ENCODE measurements around the gene MAG. TPM values are rescaled to one million over a fixed set of nuclear protein-coding genes. Genes with fewer than 3 reads are reported as not detected.
A peak's percentile ranks its signal among the peaks of the same experiment; 100 is the strongest.

MAG gene
- total RNA-seq, 1 donor from 2014 or later: not detected

GRCh38 chr19:35350591-35350990 is 58.6 kb downstream of the MAG start:
- H3K27me3 Mint-ChIP-seq (ENCODE audit: unreplicated experiment): peaks cover 11% of the 10 kb centered on the region
- H3K4me3 Mint-ChIP-seq (ENCODE audit: unreplicated experiment): no peak overlapping the region
- H3K9me3 Mint-ChIP-seq (ENCODE audit: unreplicated experiment): no peaks in the 10 kb centered on the region
- no peaks in the 10 kb centered on the region for H3K36me3 Mint-ChIP-seq (ENCODE audit: unreplicated experiment)
- no peak for TF ChIP-seq CTCF (IDR thresholded peaks at IDR 0.05)
- DNase-seq (ENCODE audit: extremely low spot score, unreplicated experiment): peak; percentile 82
- no peaks in the 10 kb centered on the region for H3K4me1 Mint-ChIP-seq (ENCODE audit: unreplicated experiment)
- no peak overlapping the region for H3K27ac Mint-ChIP-seq (ENCODE audit: unreplicated experiment)

DNA sequence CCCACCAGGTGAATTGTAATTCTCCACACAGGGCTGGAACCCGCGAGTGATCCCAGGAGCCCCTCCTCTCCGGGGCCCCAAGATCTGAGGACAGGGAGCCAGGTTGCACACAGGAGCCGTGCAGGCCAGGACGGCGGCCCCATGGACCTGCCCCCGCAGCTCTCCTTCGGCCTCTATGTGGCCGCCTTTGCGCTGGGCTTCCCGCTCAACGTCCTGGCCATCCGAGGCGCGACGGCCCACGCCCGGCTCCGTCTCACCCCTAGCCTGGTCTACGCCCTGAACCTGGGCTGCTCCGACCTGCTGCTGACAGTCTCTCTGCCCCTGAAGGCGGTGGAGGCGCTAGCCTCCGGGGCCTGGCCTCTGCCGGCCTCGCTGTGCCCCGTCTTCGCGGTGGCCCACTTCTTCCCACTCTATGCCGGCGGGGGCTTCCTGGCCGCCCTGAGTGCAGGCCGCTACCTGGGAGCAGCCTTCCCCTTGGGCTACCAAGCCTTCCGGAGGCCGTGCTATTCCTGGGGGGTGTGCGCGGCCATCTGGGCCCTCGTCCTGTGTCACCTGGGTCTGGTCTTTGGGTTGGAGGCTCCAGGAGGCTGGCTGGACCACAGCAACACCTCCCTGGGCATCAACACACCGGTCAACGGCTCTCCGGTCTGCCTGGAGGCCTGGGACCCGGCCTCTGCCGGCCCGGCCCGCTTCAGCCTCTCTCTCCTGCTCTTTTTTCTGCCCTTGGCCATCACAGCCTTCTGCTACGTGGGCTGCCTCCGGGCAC is 59.6 kb downstream of the MAG start:
- no peak overlapping the region for H3K27ac Mint-ChIP-seq (ENCODE audit: unreplicated experiment)
- no peaks in the 10 kb centered on the region for H3K4me1 Mint-ChIP-seq (ENCODE audit: unreplicated experiment)
- H3K27me3 Mint-ChIP-seq (ENCODE audit: unreplicated experiment): peaks cover 15% of the 10 kb centered on the region
- no peak overlapping the region for H3K4me3 Mint-ChIP-seq (ENCODE audit: unreplicated experiment)
- DNase-seq (ENCODE audit: extremely low spot score, unreplicated experiment): no peak
- H3K36me3 Mint-ChIP-seq (ENCODE audit: unreplicated experiment): no peaks in the 10 kb centered on the region
- no peaks in the 10 kb centered on the region for H3K9me3 Mint-ChIP-seq (ENCODE audit: unreplicated experiment)
- TF ChIP-seq CTCF (IDR thresholded peaks at IDR 0.05): no peak

DNA sequence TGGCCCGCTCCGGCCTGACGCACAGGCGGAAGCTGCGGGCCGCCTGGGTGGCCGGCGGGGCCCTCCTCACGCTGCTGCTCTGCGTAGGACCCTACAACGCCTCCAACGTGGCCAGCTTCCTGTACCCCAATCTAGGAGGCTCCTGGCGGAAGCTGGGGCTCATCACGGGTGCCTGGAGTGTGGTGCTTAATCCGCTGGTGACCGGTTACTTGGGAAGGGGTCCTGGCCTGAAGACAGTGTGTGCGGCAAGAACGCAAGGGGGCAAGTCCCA is 60.2 kb downstream of the MAG start:
- H3K27ac Mint-ChIP-seq (ENCODE audit: unreplicated experiment): no peak overlapping the region
- H3K4me3 Mint-ChIP-seq (ENCODE audit: unreplicated experiment): no peak overlapping the region
- H3K36me3 Mint-ChIP-seq (ENCODE audit: unreplicated experiment): no peaks in the 10 kb centered on the region
- H3K27me3 Mint-ChIP-seq (ENCODE audit: unreplicated experiment): peaks cover 13% of the 10 kb centered on the region
- no peaks in the 10 kb centered on the region for H3K4me1 Mint-ChIP-seq (ENCODE audit: unreplicated experiment)
- H3K9me3 Mint-ChIP-seq (ENCODE audit: unreplicated experiment): no peaks in the 10 kb centered on the region
- no peak for TF ChIP-seq CTCF (IDR thresholded peaks at IDR 0.05)
- no peak for DNase-seq (ENCODE audit: extremely low spot score, unreplicated experiment)

DNA sequence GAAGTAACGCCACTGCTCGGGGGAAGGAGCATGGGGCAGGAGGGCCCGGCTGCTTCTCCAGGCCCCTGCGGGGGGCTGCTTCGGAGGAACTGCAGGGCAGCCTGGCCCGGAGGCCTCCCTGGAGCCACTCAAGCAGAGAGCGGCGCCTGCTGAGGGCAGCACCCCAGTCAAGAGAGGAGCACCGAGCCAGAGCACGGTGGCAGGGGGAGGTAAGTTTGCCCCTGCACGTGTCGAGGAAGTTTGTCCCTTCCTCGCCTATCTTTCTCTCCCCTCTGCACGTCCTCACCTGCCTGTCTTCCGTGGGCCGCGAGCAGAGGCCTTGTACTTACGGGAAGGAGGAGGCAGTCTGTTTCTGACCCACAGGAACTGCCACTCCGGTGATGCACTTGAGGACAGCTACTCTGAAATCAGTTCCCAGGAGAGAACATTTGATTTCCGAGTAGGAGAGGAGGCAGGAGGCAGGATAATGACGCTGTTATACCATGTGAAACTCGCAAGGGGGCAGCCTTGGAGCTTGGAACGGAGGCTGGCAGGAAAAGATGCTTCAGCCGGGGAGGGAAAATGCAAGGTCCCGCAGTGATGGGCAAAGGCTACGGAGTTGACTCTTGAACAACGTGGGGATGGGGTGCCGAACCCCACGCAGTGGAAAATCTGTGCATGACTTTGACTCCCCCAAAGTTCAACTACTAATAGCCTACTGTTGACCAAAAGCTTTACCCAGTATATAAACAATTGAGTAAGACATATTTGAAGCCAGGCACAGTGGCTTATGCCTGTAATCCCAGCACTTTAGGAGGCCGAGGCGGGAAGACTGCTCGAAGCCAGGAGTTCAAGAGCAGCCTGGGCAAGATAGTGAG is 60.7 kb downstream of the MAG start:
- H3K4me3 Mint-ChIP-seq (ENCODE audit: unreplicated experiment): no peak overlapping the region
- H3K36me3 Mint-ChIP-seq (ENCODE audit: unreplicated experiment): no peaks in the 10 kb centered on the region
- peak; percentile 72 for TF ChIP-seq CTCF (IDR thresholded peaks at IDR 0.05)
- peaks cover 11% of the 10 kb centered on the region for H3K27me3 Mint-ChIP-seq (ENCODE audit: unreplicated experiment)
- no peaks in the 10 kb centered on the region for H3K4me1 Mint-ChIP-seq (ENCODE audit: unreplicated experiment)
- no peak for DNase-seq (ENCODE audit: extremely low spot score, unreplicated experiment)
- no peak overlapping the region for H3K27ac Mint-ChIP-seq (ENCODE audit: unreplicated experiment)
- H3K9me3 Mint-ChIP-seq (ENCODE audit: unreplicated experiment): no peaks in the 10 kb centered on the region

DNA sequence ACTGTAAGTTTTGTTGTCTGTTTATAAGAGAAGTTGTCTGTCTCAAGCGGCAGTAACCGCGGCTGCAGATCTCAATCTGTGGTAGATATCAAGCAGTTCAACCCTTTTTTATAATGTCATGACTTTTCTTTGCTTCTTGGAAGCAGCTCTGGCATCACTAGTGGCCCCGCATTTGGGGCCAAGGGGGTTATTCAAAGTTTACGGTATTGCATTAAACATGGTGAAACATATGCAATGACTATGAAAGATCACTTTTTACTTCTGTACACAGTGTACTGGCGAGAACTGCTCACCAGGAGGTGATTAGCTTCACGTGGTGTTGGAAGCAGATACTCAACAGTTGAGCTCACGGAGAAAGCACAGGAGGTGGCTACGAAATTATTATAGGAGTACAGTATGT is 61.7 kb downstream of the MAG start:
- no peaks in the 10 kb centered on the region for H3K36me3 Mint-ChIP-seq (ENCODE audit: unreplicated experiment)
- no peaks in the 10 kb centered on the region for H3K4me1 Mint-ChIP-seq (ENCODE audit: unreplicated experiment)
- H3K27ac Mint-ChIP-seq (ENCODE audit: unreplicated experiment): no peak overlapping the region
- TF ChIP-seq CTCF (IDR thresholded peaks at IDR 0.05): no peak
- peaks cover 11% of the 10 kb centered on the region for H3K27me3 Mint-ChIP-seq (ENCODE audit: unreplicated experiment)
- H3K4me3 Mint-ChIP-seq (ENCODE audit: unreplicated experiment): no peak overlapping the region
- DNase-seq (ENCODE audit: extremely low spot score, unreplicated experiment): no peak
- H3K9me3 Mint-ChIP-seq (ENCODE audit: unreplicated experiment): no peaks in the 10 kb centered on the region

All from osteocyte (in vitro differentiated cells).